OCI-LY1 (cell line): ENCODE data around the gene CNPY4.

ENCODE experiments used
- H2AFZ ChIP-seq: fragments of 200-600 bp; sonication (generic), shearing (Covaris generic); 2 replicates; pipeline ENCODE4 v1.6.0; 2014; ENCODE audit warnings: antibody characterized with exemption, mild to moderate bottlenecking, low read length
- H3F3A ChIP-seq: fragments of 200-600 bp; sonication (generic), shearing (Covaris generic); 2 replicates; pipeline ENCODE4 v1.6.0; 2014; ENCODE audit warnings: mild to moderate bottlenecking, antibody characterized with exemption, low read length, moderate library complexity; ENCODE audit not compliant: insufficient read depth
- H3K27ac ChIP-seq: fragments of 200-600 bp; sonication (generic); 2 replicates; pipeline ENCODE4 v1.5.1; 2014; ENCODE audit warnings: low read length, mixed run types, mild to moderate bottlenecking, low read depth; ENCODE audit not compliant: poor library complexity, severe bottlenecking
- H3K27me3 ChIP-seq: fragments of 200-600 bp; sonication (generic); 2 replicates; pipeline ENCODE4 v1.6.0; 2014; ENCODE audit warnings: antibody characterized with exemption, mild to moderate bottlenecking, low read length, moderate library complexity; ENCODE audit not compliant: insufficient read depth
- H3K36me3 ChIP-seq: fragments of 200-600 bp; sonication (generic); 2 replicates; pipeline ENCODE4 v1.6.1; 2014; ENCODE audit warnings: mild to moderate bottlenecking, antibody characterized with exemption, low read length, moderate library complexity, mixed read lengths; ENCODE audit not compliant: insufficient read depth
- H3K4me1 ChIP-seq: fragments of 200-600 bp; sonication (generic); 2 replicates; pipeline ENCODE4 v1.5.1; 2014; ENCODE audit warnings: mild to moderate bottlenecking, low read length, moderate library complexity; ENCODE audit not compliant: insufficient read depth, severe bottlenecking
- H3K4me2 ChIP-seq: fragments of 200-600 bp; sonication (generic), shearing (Covaris generic); 2 replicates; pipeline ENCODE4 v1.6.1; 2014; ENCODE audit warnings: low read length
- H3K4me3 ChIP-seq: fragments of 200-600 bp; sonication (generic); 2 replicates; pipeline ENCODE4 v1.5.1; 2014; ENCODE audit warnings: low read length, low read depth, mild to moderate bottlenecking, mixed read lengths; ENCODE audit not compliant: poor library complexity, severe bottlenecking
- H3K79me2 ChIP-seq: fragments of 200-600 bp; shearing (Covaris generic); 2 replicates; pipeline ENCODE4 v1.6.1; 2016; ENCODE audit warnings: mixed run types, low read length, mixed read lengths; ENCODE audit not compliant: insufficient read depth
- H3K9ac ChIP-seq: fragments of 200-600 bp; sonication (generic), shearing (Covaris generic); 2 replicates; pipeline ENCODE4 v1.6.1; 2014; ENCODE audit warnings: mild to moderate bottlenecking, low read length, mixed read lengths
- H3K9me2 ChIP-seq: fragments of 200-600 bp; sonication (generic), shearing (Covaris generic); 2 replicates; pipeline ENCODE4 v1.6.1; 2014; ENCODE audit warnings: low read depth, mild to moderate bottlenecking, low read length, mixed read lengths
- H3K9me3 ChIP-seq: fragments of 200-600 bp; shearing (Covaris generic); 2 replicates; pipeline ENCODE4 v1.6.1; 2014; ENCODE audit warnings: low read length, mixed read lengths
- H4K20me1 ChIP-seq: fragments of 200-600 bp; sonication (generic), shearing (Covaris generic); 2 replicates; pipeline ENCODE4 v1.6.0; 2016; ENCODE audit warnings: mild to moderate bottlenecking, low read length; ENCODE audit not compliant: insufficient read depth
- CTCF ChIP-seq: fragments of 200-600 bp; sonication (generic), shearing (Covaris generic); IDR thresholded peaks from 2 replicates; pipeline ENCODE4 v1.5.1; 2017; ENCODE audit warnings: mild to moderate bottlenecking, antibody characterized with exemption, low read length, moderate library complexity, mixed read lengths
- EZH2 ChIP-seq: fragments of 200-600 bp; sonication (generic), shearing (Covaris generic); IDR thresholded peaks from 2 replicates; pipeline ENCODE4 v1.8.0; 2017; ENCODE audit warnings: borderline replicate concordance, mixed run types, mild to moderate bottlenecking, antibody characterized with exemption, low read length, moderate library complexity, mixed read lengths

Gene CNPY4

GRCh38 chr7:100111156-100111555, 8.3 kb upstream of the CNPY4 start:
- Histone ChIP-seq H3K4me1 (peaks cover 7% of the 10 kb centered on the region), H3K9ac (no peak overlapping the region), H3K9me2 (no peaks in the 10 kb centered on the region), H3K4me2 (no peak overlapping the region), H4K20me1 (no peaks in the 10 kb centered on the region), H3K9me3 (no peaks in the 10 kb centered on the region), H3K27me3 (no peaks in the 10 kb centered on the region), H3K36me3 (peaks cover 75% of the 10 kb centered on the region), H3K27ac (no peak overlapping the region), H3K4me3 (no peak overlapping the region), H2AFZ (no peak overlapping the region), H3F3A (no peaks in the 10 kb centered on the region), H3K79me2 (no peaks in the 10 kb centered on the region)
- TF ChIP-seq EZH2 (no peak), CTCF (no peak)

- peaks cover 70% of the 10 kb centered on the region for H3K36me3 ChIP-seq
- no peaks in the 10 kb centered on the region for H3F3A ChIP-seq
- no peaks in the 10 kb centered on the region for H3K79me2 ChIP-seq
- H3K4me3 ChIP-seq, result no peak overlapping the region
- no peak overlapping the region for H3K9ac ChIP-seq
- H2AFZ ChIP-seq, result no peak overlapping the region
- H3K4me1 ChIP-seq, result peaks cover 7% of the 10 kb centered on the region
- no peak overlapping the region for H3K4me2 ChIP-seq
- no peaks in the 10 kb centered on the region for H3K27me3 ChIP-seq
- TF ChIP-seq CTCF (no peak; the same call in 1 of the 2 replicates), EZH2 (no peak)
- no peaks in the 10 kb centered on the region for H3K9me3 ChIP-seq
- H3K9me2 ChIP-seq, result no peaks in the 10 kb centered on the region
- H3K27ac ChIP-seq, result no peak overlapping the region
- no peaks in the 10 kb centered on the region for H4K20me1 ChIP-seq
Measured at GRCh38 chr7:100111914-100112313, 7.5 kb upstream of the CNPY4 start.

GRCh38 chr7:100115026-100115425, 4.4 kb upstream of the CNPY4 start:
- no peak overlapping the region for H3K9ac ChIP-seq
- H2AFZ ChIP-seq, result no peak overlapping the region
- no peaks in the 10 kb centered on the region for H3F3A ChIP-seq
- peaks cover 10% of the 10 kb centered on the region for H3K4me1 ChIP-seq
- no peak overlapping the region for H3K27ac ChIP-seq
- H3K27me3 ChIP-seq, result no peaks in the 10 kb centered on the region
- no peaks in the 10 kb centered on the region for H3K9me2 ChIP-seq
- H3K4me2 ChIP-seq, result no peak overlapping the region
- peaks cover 40% of the 10 kb centered on the region for H3K36me3 ChIP-seq
- no peaks in the 10 kb centered on the region for H3K9me3 ChIP-seq
- no peaks in the 10 kb centered on the region for H3K79me2 ChIP-seq
- TF ChIP-seq EZH2 (no peak), CTCF (no peak)
- H4K20me1 ChIP-seq, result no peaks in the 10 kb centered on the region
- H3K4me3 ChIP-seq, result no peak overlapping the region
